GM18526 (cell line): ENCODE measurements around the gene GAGE1.
"Not testable (repeated sequence)": the region's sequence is repeated elsewhere in the genome, so short reads cannot be mapped to it uniquely, and the experiment has no call there.

Source experiments
- POLR2A ChIP-seq: IDR thresholded peaks from 3 replicates; pipeline ENCODE4 v1.6.1; 2011; ENCODE audit not compliant: insufficient read length; ENCODE audit errors: extremely low read depth

Gene GAGE1, protein sequence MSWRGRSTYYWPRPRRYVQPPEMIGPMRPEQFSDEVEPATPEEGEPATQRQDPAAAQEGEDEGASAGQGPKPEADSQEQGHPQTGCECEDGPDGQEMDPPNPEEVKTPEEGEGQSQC

DNA sequence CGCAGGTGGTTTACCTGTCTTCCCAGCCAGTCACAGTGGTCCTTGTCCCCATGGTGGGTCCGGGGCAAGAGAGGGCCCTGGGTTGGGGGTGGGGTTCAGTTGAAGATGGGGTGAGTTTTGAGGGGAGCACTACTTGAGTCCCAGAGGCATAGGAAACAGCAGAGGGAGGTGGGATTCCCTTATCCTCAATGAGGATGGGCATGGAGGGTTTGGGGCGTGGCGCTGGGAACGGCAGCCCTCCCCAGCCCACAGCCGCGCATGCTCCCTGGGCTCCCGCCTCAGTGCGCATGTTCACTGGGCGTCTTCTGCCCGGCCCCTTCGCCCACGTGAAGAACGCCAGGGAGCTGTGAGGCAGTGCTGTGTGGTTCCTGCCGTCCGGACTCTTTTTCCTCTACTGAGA is at the start of gene GAGE1:
Gene GAGE1 (plus strand): TSS at position 301 of the 400 bp plus-strand sequence. CDS start 1,155 bp downstream, outside the sequence.
- not testable (repeated sequence) for TF ChIP-seq POLR2A

DNA sequence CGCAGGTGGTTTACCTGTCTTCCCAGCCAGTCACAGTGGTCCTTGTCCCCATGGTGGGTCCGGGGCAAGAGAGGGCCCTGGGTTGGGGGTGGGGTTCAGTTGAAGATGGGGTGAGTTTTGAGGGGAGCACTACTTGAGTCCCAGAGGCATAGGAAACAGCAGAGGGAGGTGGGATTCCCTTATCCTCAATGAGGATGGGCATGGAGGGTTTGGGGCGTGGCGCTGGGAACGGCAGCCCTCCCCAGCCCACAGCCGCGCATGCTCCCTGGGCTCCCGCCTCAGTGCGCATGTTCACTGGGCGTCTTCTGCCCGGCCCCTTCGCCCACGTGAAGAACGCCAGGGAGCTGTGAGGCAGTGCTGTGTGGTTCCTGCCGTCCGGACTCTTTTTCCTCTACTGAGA is 47.8 kb upstream of the GAGE1 start, which contains the start of gene GAGE12E:
Gene GAGE12E (plus strand): TSS at position 301 of the 400 bp plus-strand sequence. CDS start 1,155 bp downstream, outside the sequence.
- TF ChIP-seq POLR2A = not testable (repeated sequence)

DNA sequence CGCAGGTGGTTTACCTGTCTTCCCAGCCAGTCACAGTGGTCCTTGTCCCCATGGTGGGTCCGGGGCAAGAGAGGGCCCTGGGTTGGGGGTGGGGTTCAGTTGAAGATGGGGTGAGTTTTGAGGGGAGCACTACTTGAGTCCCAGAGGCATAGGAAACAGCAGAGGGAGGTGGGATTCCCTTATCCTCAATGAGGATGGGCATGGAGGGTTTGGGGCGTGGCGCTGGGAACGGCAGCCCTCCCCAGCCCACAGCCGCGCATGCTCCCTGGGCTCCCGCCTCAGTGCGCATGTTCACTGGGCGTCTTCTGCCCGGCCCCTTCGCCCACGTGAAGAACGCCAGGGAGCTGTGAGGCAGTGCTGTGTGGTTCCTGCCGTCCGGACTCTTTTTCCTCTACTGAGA is 38.3 kb upstream of the GAGE1 start, which contains the start of gene GAGE12F:
Gene GAGE12F (plus strand): TSS at position 301 of the 400 bp plus-strand sequence. CDS start 1,155 bp downstream, outside the sequence.
- not testable (repeated sequence) for TF ChIP-seq POLR2A

DNA sequence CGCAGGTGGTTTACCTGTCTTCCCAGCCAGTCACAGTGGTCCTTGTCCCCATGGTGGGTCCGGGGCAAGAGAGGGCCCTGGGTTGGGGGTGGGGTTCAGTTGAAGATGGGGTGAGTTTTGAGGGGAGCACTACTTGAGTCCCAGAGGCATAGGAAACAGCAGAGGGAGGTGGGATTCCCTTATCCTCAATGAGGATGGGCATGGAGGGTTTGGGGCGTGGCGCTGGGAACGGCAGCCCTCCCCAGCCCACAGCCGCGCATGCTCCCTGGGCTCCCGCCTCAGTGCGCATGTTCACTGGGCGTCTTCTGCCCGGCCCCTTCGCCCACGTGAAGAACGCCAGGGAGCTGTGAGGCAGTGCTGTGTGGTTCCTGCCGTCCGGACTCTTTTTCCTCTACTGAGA is 28.7 kb upstream of the GAGE1 start, which contains the start of gene GAGE12G:
Gene GAGE12G (plus strand): TSS at position 301 of the 400 bp plus-strand sequence. CDS start 1,155 bp downstream, outside the sequence.
- TF ChIP-seq POLR2A = not testable (repeated sequence)

DNA sequence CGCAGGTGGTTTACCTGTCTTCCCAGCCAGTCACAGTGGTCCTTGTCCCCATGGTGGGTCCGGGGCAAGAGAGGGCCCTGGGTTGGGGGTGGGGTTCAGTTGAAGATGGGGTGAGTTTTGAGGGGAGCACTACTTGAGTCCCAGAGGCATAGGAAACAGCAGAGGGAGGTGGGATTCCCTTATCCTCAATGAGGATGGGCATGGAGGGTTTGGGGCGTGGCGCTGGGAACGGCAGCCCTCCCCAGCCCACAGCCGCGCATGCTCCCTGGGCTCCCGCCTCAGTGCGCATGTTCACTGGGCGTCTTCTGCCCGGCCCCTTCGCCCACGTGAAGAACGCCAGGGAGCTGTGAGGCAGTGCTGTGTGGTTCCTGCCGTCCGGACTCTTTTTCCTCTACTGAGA is 19.2 kb upstream of the GAGE1 start, which contains the start of gene GAGE12H:
Gene GAGE12H (plus strand): TSS at position 301 of the 400 bp plus-strand sequence. CDS start 1,155 bp downstream, outside the sequence.
- TF ChIP-seq POLR2A = not testable (repeated sequence)

DNA sequence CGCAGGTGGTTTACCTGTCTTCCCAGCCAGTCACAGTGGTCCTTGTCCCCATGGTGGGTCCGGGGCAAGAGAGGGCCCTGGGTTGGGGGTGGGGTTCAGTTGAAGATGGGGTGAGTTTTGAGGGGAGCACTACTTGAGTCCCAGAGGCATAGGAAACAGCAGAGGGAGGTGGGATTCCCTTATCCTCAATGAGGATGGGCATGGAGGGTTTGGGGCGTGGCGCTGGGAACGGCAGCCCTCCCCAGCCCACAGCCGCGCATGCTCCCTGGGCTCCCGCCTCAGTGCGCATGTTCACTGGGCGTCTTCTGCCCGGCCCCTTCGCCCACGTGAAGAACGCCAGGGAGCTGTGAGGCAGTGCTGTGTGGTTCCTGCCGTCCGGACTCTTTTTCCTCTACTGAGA is 9.6 kb upstream of the GAGE1 start, which contains the start of gene GAGE2A:
Gene GAGE2A (plus strand): TSS at position 301 of the 400 bp plus-strand sequence. CDS start 1,155 bp downstream, outside the sequence.
- not testable (repeated sequence) for TF ChIP-seq POLR2A

DNA sequence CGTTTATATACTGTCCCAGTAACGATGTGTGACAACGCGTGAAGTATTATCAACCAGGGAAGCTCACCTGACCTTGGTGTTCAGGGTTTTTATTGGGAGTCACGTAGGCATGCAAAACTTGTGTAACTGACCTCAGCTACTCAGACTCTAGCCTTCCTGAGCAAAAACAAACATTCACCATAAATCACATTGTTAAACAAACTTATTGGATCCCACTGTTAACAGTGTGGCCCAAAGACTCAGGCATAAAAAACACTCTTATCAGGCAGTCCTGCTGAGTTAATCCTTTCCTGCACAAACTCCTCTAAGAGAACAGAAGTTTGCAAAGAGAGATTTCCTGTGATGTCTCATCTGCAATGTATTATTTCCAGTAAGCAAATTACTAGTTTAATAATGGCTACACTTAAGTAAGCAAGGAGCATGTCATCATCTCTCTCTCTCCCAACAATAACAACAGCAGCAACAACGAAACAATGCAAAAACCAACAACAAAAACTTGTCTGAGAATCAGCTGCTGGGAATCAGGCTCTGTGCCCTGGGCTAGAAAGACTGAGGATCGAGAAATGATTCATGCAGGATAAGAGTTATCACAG is 12.0 kb downstream of the GAGE1 start:
- no peak for TF ChIP-seq POLR2A

DNA sequence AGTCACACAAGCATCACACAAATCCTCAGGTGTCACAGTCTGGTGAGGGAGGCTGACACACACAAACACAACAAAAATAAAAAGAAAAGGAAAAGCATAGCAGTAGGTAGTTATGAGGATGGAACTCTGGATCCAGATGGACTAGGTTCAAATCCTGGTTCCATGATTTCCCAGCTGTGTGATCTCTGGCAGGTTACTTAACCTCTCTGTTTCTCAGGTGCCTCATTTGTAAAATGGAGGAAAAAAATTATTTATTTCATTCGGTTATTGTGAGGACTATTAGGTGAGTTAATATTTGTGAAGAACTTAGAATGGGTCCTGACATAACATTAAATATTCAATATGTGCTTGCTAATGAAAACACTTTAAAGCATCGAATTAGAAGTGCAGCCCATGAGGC is 19.8 kb downstream of the GAGE1 start:
- TF ChIP-seq POLR2A = no peak

DNA sequence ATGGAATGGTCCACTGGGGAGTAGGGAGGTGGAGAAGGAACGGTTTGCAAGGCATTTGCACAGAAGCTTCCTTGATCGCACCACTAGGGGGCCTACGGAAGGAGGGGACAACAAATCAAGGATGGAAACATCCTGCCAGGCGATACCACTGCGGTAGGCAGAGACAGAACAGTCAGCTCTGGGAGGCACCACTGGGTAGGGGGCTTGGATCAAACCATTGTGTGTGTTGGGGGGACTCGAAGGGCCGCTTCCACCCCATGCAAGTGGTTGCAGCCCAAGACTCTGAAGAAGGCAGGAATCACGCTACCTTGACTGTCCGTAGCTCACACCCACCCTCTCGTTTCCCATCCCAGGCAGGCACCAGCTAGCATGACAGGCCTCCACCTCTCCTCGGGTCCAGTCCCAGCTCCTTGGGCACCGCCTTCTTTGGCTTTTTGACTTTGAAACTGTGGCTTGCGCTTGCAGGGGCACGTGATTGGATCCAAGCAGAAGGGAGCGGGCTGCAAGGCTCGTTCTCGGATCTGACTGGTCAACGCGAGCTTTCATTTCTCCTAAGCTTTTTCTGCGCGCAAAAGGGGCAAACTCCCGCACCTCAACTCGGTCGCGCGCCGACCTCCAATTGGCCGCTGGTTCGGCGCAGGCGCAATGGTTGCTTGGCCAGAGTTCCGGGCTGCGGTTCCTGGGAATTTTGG is 28.4 kb downstream of the GAGE1 start:
- no peak for TF ChIP-seq POLR2A

DNA sequence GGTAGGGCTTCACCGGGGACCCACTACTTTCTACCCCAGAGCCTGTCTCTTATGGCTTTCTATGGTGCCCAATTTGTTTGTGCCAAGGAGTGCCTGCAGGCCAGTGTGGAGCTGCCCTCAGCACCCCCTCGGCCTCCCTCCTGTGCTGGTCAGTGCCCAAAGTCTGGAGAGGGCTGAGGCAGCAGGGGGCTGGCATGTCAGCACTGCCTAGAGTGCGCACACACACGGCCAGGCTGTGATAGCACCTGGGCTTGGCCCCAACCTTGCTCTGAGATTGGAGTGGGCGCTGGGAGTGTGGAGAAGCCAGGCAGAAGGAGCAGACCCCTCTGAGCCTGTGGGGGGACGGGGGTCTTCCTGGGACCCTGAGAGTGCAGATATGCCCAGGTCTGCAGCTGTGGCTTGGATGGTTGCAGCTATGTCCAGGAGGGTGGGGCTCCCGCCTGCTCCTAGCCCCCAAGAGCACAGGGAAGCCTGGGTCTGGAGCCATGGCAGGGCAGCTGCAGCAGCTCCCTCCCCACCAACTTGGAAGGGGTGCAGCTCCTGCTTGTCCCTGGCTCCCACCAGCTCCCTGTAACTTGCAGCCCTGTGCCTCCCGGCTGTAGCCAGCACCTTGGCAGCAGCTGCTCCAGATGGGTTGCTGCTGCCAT is 46.3 kb downstream of the GAGE1 start:
- TF ChIP-seq POLR2A = no peak

DNA sequence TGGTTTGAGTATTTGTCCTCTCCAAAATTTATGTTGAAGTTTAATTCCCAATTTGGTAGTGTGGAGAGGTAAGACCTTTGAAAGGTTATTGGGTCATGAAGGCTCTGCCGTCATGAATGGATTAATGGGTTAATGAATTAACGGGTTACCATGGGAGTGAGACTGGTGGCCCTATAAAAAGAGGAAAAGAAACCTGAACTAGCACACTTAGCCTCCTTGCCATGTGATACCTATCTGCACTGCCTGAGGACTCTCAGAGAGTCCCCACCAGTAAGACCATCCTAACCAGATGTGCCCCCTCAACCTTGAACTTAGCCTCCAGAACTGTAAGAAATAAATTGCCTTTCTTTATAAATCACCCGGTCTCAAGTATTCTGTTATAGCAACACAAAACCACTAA is 57.7 kb downstream of the GAGE1 start:
- TF ChIP-seq POLR2A = no peak
